ENCODE data around the gene AGAP1.
A peak's percentile ranks its signal among the peaks of the same experiment; 100 is the strongest.
"Not testable (repeated sequence)": the region's sequence is repeated elsewhere in the genome, so short reads cannot be mapped to it uniquely, and the experiment has no call there.

AGAP1 gene

GRCh38 chr2:235747786-235748091 is 253.9 kb downstream of the AGAP1 start:
- DNase-seq, result no peak

DNA sequence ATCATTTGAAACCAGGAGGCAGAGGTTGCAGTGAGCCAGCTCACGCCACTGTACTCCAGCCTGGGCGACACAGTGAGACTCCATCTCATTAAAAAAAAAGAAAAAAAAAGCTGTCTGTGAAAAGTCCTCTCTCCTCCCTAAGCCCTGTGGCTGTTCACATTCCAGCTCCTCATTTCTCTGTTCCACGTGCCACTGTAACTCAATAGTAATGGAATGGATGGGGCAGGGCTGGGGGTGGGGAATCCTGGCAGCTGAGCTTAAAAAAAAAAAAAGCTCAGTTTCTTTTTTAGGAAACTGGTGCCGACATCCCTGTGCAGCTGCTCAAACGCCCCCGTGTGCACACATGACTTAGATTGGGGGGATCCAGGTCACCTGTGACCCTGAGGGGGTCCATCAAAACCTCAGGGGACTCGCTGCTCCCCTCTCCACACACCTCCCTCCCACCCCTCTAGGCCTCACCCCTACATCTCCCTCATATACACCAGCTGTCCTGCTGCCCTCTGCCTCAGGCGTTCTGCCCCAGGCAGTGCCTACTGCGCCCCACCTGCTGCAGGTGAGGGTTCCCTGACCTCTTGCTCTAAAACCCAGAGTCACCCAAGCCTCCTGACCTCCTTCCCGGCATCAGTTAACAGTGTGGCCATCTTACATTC is 255.4 kb downstream of the AGAP1 start:
- no peak for DNase-seq

GRCh38 chr2:235749771-235750160 is 255.9 kb downstream of the AGAP1 start:
- no peak for DNase-seq

DNA sequence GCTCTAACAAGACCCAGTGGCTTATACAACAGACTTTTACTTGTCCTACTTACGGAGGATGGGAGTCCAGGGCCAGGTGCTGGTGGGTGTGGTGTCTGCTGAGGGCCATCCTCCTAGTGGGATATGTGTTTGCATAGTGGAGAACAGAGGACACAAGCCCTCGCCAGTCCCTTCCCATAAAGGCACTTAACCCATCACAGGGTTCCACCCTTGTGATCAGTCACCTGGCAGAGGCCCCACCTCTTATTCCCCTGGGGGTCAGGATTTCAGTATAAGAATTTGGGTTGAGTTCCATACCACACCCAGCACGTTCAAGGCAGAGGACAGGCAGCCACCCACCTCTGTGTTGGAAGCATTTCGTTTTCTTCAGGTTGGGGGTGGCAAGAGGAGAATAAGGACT is 259.0 kb downstream of the AGAP1 start:
- no peak for DNase-seq

DNA sequence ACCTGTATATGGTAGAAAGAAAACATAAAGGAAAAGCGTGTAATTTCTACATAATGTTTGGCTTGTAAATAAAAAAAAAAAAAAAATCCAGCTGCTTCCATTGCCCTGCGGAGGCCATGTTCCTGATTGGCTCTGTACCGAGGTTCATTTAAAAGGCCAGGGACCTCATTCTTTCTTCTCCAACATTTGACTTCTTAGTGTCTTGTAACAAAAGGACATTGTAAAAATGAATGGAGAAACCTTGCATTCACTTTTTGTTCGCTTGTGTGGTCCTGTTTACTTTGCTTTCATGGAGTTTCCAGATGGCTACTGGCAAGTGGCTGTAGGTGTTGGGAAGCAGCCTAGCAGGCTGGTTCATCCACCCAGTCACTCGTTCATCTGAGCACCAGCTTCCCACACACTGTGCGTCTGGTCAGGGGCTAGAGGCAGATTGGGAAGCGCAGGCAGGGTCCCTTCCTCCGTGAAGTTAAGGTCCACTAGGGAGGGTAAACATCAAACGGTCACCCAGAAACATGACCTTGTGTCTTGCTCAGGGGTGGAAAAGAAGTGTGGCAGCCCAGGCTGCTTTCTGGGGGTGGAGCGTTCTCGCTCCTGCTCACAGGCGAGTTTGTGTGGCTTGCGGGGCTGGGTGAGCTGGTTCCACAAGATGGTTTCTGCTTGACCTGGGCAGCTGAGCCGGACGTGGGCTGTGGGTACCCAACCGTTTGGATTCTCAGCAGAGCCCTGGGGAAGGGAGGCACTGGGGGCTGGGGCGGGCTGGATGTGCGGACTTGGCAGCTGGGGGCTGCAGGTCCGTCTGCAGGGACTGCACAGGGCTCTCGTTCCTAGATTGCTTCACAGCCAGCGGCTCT is 260.7 kb downstream of the AGAP1 start:
- no peak for DNase-seq

- no peak for DNase-seq
Observed at GRCh38 chr2:235756491-235756890, 262.6 kb downstream of the AGAP1 start.

DNA sequence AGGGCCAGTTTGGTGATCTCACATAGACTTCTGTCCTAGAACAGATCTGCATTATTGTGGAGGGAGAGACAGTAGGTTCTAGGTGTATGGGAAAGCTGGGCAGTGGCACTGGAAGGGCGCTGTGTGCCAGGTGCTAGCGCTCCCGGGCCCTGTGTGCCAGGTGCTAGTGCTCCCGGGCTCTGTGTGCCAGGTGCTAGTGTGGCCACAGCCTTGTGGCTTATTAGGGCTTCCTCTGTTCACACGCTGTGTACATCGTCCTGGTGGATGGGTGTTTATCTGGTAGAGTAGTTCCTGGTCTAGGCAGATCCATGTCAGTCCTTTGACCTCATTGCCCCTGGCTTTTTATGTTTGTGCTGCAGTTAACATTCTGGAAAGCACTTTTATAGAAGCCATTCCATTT is 263.4 kb downstream of the AGAP1 start:
- no peak for DNase-seq

GRCh38 chr2:235757640-235758039 is 263.8 kb downstream of the AGAP1 start:
- no peak for DNase-seq

GRCh38 chr2:235762832-235763598 is 269.2 kb downstream of the AGAP1 start:
- no peak for DNase-seq

DNA sequence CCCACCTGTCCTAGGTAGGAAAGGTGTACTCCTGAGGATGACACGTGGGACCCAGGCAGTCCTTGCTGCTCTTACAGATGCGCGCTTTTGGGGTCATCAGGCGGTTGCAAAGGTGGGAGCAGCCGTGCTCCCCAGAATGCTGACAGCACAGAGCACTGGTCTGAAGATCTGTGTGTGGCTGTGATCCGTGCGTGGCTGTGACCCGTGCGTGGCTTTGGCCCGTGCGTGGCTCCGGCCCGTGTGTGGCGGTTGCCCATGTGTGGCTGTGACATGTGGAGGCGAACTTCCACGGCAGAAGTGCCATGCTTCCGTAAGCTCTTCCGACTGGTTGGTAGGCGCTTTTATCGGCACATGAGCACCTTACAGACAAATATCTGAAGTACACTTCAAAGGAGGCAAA is 270.0 kb downstream of the AGAP1 start:
- DNase-seq, result no peak

DNA sequence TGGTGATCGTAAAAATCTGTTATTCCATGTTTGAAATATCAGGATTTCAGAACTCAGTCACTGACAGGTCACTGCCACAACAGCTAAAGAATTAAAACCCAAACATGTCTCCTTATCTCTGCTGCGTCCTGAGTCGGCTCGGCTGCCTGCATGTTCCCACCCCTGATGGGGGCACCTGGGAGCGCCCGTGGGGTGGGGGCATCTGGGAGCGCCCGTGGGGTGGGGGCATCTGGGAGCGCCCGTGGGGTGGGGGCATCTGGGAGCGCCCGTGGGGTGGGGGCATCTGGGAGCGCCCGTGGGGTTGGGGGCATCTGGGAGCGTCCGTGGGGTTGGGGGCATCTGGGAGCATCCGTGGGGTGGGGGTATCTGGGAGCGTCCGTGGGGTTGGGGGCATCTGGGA is 270.6 kb downstream of the AGAP1 start:
- not testable (repeated sequence) for DNase-seq

GRCh38 chr2:235765181-235765820 is 271.5 kb downstream of the AGAP1 start:
- no peak for DNase-seq

- peak; percentile 12 for DNase-seq
Observed at GRCh38 chr2:235766278-235766677, 272.4 kb downstream of the AGAP1 start.

DNA sequence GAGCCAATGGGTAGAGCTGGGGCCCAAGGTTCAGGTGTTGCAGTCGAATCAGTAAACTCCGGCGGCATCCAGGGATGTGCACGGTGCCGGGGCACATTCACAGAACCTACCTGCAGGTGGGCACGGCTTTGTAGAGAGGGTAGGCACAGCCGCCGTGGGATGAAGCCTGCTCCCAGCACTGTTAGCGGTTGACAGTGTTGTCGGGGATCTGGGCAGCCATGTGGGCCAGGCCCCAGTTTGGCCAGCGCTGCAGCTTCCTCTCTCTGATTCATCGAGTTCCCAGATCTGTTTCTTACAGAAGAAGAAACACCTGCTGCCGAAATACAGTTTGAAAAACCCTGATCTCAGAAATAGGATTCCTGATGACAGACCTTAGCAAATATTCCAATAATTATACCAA is 274.8 kb downstream of the AGAP1 start:
- DNase-seq, result no peak

DNA sequence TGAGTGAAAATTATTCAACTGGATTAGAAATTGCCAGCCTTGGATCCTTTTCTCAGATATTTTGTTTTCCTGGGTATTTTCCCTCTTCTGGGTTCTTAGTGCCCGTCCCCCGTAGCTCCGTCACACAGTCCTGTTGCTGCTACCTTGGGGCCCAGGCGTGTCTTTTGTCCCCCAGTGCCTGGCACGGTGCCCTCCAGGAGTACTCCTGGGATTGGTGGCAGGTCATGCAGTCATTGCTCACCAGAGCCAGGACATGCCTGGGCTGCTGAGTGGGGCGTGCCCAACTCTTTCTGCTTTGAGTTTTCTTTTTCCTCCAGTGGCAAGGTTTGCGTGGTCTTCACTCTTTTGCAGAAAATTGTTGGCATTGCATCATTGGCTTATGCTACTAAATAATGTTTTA is 275.2 kb downstream of the AGAP1 start:
- DNase-seq, result no peak

DNA sequence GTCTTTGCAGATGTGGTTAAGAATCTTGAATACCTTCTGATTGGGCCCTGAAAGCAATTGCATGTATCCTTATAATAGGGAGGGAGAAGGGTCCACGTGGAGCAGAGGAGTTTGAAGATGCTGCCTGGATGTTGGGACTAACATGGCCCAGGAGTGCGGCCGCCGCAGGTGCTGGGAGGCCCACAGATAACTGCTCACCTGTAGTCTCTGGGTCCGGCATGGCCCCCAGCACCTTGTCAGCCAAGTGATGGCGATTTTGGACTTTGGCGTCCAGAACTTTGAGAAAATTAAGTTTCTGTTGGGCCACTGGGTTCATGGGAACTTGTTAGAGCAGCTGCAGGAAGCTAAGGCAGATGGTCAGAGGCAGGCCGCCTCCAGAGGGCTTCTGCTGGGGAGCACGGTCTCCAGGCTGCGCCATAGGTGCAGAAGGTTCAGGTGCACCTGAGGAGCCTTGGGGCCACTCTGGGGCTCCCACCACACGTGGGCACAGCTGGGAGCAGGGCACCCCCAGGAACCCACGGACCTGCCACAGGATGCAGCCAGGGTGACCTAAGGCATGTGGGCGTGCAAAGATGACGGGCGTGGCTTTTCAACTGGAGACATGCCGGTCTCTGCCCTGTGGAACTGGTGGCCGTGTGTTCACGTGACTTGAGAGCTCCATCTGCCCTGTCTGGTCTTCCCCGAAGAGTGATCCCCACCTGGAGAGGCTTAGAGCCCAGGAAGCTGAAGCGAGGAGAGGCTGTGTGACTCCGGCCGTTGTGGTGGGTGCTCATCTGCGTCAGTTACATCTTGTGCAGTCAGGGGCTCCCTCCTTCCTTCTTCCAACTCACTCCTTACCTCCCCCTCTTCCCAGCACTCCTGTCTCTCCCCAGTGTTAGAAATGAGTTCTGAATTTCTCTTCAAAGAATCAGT is 277.3 kb downstream of the AGAP1 start:
- no peak for DNase-seq

GRCh38 chr2:235773188-235773928 is 279.5 kb downstream of the AGAP1 start:
- no peak for DNase-seq

DNA sequence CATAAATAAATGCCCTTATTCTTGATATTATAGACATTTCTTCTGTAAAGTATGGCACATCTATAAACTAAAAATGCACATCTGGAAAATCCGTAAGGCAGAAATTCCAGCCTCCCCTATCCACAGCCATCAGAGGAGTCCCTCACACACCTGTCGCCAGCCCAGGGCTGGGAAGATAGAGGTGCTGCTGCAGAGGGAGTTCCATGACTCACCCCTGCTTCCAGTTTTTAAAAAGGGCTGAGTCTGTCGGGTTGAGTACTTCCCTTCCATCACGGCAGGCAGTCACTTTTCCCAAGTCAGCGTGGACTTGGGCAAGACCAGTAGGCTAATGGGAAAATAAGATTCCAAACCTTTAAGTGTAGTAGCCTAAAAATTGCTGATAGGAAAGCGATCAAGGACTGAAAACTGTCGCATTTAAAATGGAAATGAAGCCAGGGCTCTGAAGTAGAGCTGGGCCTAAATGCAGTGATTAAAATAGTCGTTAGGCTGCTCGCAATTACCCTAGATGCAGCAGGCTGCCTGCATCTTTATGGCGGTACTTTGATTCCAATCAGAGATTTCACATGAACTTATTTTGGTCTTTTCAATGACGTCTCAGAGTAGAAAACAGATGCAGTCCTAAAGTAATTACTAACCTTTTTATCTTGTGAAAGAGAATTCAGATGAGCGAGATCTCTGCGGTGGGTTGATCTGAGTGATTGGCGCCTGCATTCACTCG is 280.5 kb downstream of the AGAP1 start:
- no peak for DNase-seq

DNA sequence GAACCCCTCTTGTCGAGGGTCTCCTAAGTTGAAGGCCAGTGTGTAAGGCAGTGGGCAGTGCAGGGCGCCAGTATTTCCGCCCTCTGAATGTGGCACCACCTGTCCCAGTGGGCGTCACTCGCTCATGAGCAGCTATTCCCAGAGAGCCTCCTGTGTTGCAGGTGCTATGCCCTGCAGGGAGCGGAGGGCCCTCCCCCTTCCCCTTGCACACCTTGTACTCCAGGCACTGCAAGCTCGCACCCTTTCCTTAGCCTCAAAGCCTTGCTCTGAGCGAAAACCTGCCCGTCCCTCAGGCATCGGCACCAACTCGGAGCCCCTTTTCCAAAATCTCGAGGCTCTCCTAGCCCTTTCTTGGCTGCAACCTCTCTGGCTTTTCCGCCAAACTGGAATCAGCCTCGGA is 282.7 kb downstream of the AGAP1 start:
- DNase-seq, result no peak

- no peak for DNase-seq
Observed at GRCh38 chr2:235779444-235779896, 285.6 kb downstream of the AGAP1 start.

- DNase-seq, result no peak
Observed at GRCh38 chr2:235780401-235780800, 286.6 kb downstream of the AGAP1 start.
